Naive thymus-derived CD8-positive, alpha-beta T cell (primary cell): ENCODE results near the gene HSH2D. TPM values are rescaled to one million over a fixed set of nuclear protein-coding genes. Genes with fewer than 3 reads are reported as not detected.

ENCODE experiments used
- polyA plus RNA-seq, 3 donors: library from polyadenylated mRNA; unstranded; fragments of 300-500 nt; fragmentation: Illumina TruSeq; gene quantifications; one replicate each; pipeline ENCODE4 v1.2.3, GENCODE V29; 2021
- total RNA-seq, 8 experiments: library from RNA in 2 of 8; stranded (reverse) in 2 of 8; gene quantifications; one replicate each; pipeline ENCODE4 v1.2.3 and lab custom pipeline; 2021 to 2026

Gene HSH2D
- total and polyA plus RNA-seq, 5 experiments from 2014 or later = 6.5 to 25.2 (median 9.8) TPM

Other genes with a start within 250 kb of the HSH2D start
- gene CYP4F2, start 245.6 kb upstream of the HSH2D start, total RNA-seq = not detected
- not detected for gene CYP4F2, start 245.6 kb upstream of the HSH2D start, polyA plus RNA-seq
- gene CYP4F11, start 209.2 kb upstream of the HSH2D start, total RNA-seq = not detected
- gene CYP4F11, start 209.2 kb upstream of the HSH2D start, polyA plus RNA-seq = not detected
- gene OR10H4, start 194.7 kb upstream of the HSH2D start, total RNA-seq = not detected
- not detected for gene OR10H4, start 194.7 kb upstream of the HSH2D start, polyA plus RNA-seq
- gene TPM4, start 67.2 kb upstream of the HSH2D start, total RNA-seq = 10 to 100 TPM; 57.8 to 60.4 TPM
- 10 to 100 TPM; 27.4 to 30.8 (median 29.3) TPM for gene TPM4, start 67.2 kb upstream of the HSH2D start, polyA plus RNA-seq
- 10 to 100 TPM; 66.5 to 88.3 TPM for gene RAB8A, start 31.8 kb upstream of the HSH2D start, total RNA-seq
- gene RAB8A, start 31.8 kb upstream of the HSH2D start, polyA plus RNA-seq = 10 to 100 TPM; 65.6 to 69.8 (median 66.1) TPM
- not detected for gene CIB3, start 29.8 kb downstream of the HSH2D start, total RNA-seq
- gene CIB3, start 29.8 kb downstream of the HSH2D start, polyA plus RNA-seq = not detected
- gene FAM32A, start 41.7 kb downstream of the HSH2D start, total RNA-seq = 10 to 100 TPM; 70.3 to 74.3 TPM
- 100 to 1,000 TPM; 150 to 205 (median 183) TPM for gene FAM32A, start 41.7 kb downstream of the HSH2D start, polyA plus RNA-seq
- 100 to 1,000 TPM; 151 to 154 TPM for gene AP1M1, start 54.2 kb downstream of the HSH2D start, total RNA-seq
- gene AP1M1, start 54.2 kb downstream of the HSH2D start, polyA plus RNA-seq = 100 to 1,000 TPM; 195 to 288 (median 241) TPM
- 100 to 1,000 TPM; 386 to 393 TPM for gene KLF2, start 181.1 kb downstream of the HSH2D start, total RNA-seq
- 100 to 1,000 TPM; 115 to 216 (median 166) TPM for gene KLF2, start 181.1 kb downstream of the HSH2D start, polyA plus RNA-seq